Measurements from ENCODE around the gene WDR6.
"Not testable (repeated sequence)": the region's sequence is repeated elsewhere in the genome, so short reads cannot be mapped to it uniquely, and the experiment has no call there.

WDR6 gene

DNA sequence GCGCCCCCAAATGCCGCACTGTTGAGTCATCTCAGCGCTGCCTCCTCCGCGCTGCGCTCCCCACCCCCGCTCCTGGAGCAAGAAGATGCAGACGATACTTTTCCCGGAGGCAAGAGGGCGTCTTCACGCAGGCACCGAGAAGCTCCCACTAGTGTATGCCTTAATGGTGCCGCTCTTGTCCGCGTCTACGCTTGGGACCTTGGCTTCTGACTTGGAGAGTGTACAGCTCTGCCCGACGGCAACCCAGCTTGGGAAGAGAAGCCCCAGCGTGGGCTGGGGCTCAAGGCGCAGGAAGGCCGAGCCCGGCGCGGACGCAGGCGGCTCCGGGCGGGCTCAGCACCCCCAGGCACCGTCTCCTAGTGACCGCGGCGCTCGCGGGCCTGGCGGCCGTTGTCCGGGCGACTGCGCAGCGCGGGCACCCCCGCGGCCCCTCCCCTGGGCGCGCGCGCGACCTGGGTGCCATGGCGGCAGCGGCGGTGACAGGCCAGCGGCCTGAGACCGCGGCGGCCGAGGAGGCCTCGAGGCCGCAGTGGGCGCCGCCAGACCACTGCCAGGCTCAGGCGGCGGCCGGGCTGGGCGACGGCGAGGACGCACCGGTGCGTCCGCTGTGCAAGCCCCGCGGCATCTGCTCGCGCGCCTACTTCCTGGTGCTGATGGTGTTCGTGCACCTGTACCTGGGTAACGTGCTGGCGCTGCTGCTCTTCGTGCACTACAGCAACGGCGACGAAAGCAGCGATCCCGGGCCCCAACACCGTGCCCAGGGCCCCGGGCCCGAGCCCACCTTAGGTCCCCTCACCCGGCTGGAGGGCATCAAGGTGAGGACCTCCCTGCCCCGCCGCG lies 17.2 kb upstream of the WDR6 start, which contains the start of gene P4HTM:
Gene P4HTM (plus strand): TSS at position 446 of the 840 bp plus-strand sequence. CDS start 16 bp downstream, at position 462.
- DNase-seq: peak; percentile 83
- in situ Hi-C loops (cut with MboI; ENCODE audit: low pct_unique_long_range_greater_than_20kb, low sequenced_read_pairs): no loop called here

DNA sequence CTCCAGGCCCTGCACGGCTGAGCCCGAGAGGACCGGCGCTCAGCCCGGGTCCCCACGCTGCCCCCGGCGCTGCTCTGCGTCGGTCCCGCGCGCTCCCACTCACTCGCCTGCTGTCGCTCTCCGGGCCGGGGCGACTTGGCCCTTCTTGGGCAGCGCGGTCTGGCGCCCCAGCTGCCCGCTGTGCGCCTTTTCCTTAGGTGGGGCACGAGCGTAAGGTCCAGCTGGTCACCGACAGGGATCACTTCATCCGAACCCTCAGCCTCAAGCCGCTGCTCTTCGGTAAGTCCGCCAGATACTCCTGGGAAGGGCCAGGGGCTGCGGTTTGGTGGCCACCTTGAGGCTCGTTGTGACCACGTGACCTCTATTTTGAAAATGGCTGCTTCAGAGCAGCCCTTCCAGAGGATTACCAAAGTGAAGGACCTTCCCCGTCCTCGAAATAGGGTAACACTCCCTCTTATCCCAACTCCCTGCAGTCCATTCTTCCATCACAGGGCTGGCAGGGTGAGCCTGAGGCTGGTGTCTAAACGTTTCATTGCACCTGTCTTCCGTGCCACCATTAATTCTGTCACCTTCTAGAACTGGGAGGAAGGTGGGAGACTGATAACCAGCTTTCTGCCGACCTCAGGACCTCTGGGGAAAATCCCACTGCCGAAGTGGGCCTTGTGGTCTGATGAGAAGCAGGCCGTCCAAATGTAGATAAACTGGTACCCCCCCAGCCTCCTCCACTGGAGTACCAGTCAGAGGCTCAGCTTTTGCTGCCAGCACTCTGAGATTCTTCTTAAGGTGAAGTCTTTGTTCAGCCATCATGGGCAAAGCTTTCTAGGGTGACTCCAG lies 16.3 kb upstream of the WDR6 start:
- in situ Hi-C loops (cut with MboI; ENCODE audit: low pct_unique_long_range_greater_than_20kb, low sequenced_read_pairs): no loop called here
- peak; percentile 53 for DNase-seq

- DNase-seq: no peak
- in situ Hi-C loops (cut with MboI; ENCODE audit: low pct_unique_long_range_greater_than_20kb, low sequenced_read_pairs): no loop called here
These were observed 15.2 kb upstream of the WDR6 start for GRCh38 chr3:48991851-48992545.

- in situ Hi-C loops (cut with MboI; ENCODE audit: low pct_unique_long_range_greater_than_20kb, low sequenced_read_pairs): no loop called here
- DNase-seq: peak; percentile 59
These were observed 13.4 kb upstream of the WDR6 start for GRCh38 chr3:48993834-48994233.

DNA sequence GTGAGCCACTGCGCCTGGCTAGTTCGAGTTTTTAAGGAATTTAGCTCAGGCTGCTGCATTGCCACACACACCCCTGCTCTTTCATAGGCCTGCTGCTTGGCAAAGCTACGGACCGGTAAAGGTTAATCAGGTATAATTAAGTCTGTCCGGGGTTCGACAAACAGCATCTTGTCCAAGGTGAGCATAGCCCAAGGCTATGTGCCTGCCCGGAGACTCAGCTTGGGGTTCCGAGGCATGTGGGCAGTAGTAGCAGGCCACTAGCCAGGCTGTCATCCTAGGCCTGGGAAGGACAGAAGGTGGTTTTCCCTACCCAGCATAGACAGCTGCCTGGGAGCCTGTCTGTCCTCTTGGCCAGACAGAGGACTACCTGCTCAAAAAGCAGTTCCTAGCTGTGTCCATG lies 10.6 kb upstream of the WDR6 start:
- in situ Hi-C loops (cut with MboI; ENCODE audit: low pct_unique_long_range_greater_than_20kb, low sequenced_read_pairs): no loop called here
- no peak for DNase-seq

- in situ Hi-C loops (cut with MboI; ENCODE audit: low pct_unique_long_range_greater_than_20kb, low sequenced_read_pairs): no loop called here
- DNase-seq: no peak
These were observed 10.0 kb upstream of the WDR6 start for GRCh38 chr3:48997102-48997635.

DNA sequence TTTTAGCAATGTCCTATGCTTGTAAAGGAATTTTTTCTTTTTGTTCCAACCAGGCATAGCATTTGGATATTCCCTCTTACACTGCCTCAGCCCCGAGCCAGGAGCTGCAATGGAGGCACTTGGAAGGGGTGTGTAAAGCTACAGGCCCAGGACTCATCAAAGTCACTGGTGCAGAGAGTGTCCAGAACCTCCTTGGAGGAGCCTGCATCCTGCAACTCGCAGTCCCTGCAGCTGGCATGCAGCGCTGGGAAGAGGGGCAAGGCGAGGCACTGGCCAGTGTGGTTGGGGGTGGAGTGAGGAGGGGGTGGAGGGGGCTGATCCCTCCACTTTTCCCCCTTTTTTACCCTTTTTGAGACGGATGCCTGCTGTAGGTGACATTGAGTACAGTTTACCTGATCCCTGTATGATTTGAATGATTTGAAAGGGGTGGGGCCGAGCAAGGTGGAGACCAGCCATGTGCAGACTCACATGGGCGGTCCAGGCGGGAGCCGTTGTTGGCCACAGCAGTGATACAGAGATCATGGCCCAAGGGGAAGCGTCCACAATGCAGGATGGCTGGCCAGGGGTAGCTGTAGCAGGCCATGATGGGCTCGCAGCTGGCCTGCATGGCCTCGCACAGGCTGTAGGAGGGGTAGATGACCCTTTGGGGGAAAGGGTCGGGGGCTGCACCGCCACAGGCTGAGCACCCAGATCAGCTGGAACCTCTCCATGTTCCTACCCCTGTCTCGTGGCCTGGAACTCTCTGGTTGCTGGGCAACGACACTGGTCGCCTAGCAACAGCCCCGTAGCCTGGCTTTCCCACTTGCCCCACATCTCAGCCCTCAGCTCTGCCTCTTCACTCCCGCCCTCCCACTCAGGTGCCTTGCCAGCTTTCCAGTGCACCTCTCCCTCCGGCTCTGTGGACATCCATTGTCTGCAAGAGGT lies 9.2 kb upstream of the WDR6 start:
- DNase-seq: no peak
- in situ Hi-C loops (cut with MboI; ENCODE audit: low pct_unique_long_range_greater_than_20kb, low sequenced_read_pairs): no loop called here

GRCh38 chr3:48999085-48999858 lies 7.9 kb upstream of the WDR6 start:
- DNase-seq: no peak

DNA sequence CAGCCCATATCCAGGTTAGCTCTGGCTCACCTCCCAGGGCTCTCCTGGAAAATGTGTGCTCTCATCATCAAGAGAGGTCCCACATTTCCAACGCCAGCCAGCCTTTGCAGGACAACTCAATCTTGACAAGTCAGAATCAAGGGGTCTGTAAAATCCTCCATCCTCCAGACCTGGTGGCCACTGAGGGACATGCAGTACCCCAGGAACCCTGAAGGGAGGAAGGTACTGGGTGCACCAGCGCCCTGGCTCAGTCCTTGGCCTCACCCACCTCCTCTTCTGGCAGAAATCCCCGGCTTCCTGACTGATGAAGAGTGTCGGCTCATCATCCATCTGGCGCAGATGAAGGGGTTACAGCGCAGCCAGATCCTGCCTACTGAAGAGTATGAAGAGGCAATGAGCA lies 6.0 kb upstream of the WDR6 start:
- in situ Hi-C loops (cut with MboI; ENCODE audit: low pct_unique_long_range_greater_than_20kb, low sequenced_read_pairs): no loop called here
- no peak for DNase-seq

More at GRCh38 chr3:48999085-48999858, 7.9 kb upstream of the WDR6 start:
- in situ Hi-C loops (cut with MboI; ENCODE audit: low pct_unique_long_range_greater_than_20kb, low sequenced_read_pairs): no loop called here

GRCh38 chr3:49004352-49005302 lies 2.6 kb upstream of the WDR6 start:
- in situ Hi-C loops (cut with MboI; ENCODE audit: low pct_unique_long_range_greater_than_20kb, low sequenced_read_pairs): no loop called here
- DNase-seq: no peak

DNA sequence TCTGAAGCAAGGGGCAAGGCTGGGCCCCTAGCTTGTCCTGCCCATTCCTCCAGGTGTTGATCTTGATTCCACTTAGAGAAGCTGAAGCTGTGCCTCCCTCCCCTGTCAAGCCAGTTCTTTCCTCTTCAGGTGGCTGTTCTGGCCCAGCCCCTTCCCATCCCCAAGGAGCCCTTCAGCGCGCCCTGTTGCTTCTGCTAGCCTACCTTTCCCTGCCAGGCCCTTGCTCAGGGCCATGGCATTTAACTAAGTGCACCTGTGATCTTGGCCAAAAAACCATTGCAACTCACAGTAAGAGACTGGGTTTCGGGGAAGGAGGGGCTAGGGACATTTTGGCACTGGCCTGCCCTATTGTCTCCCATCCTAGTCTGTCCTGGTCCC lies 1.9 kb upstream of the WDR6 start:
- in situ Hi-C loops (cut with MboI; ENCODE audit: low pct_unique_long_range_greater_than_20kb, low sequenced_read_pairs): no loop called here
- DNase-seq: no peak

- in situ Hi-C loops (cut with MboI; ENCODE audit: low pct_unique_long_range_greater_than_20kb, low sequenced_read_pairs): no loop called here
- no peak for DNase-seq
These were observed 1.2 kb upstream of the WDR6 start for GRCh38 chr3:49005998-49006397.

DNA sequence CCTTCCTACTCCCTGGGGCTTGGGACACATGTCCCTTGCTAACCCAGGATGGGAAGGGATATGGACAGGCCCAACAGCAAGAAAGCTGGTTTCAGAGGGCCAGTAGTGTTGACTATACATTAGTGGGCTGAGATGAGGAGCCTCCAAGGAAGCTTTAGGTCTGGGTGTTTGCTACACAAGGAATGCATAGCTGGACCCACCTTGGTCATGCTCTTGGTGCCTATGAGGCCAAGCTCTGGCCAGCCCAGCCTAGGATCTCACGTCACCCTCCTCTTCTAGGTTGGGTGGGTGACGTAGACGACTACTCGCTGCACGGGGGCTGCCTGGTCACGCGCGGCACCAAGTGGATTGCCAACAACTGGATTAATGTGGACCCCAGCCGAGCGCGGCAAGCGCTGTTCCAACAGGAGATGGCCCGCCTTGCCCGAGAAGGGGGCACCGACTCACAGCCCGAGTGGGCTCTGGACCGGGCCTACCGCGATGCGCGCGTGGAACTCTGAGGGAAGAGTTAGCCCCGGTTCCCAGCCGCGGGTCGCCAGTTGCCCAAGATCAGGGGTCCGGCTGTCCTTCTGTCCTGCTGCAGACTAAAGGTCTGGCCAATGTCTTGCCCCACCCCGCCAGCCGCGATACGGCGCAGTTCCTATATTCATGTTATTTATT lies 653 bp upstream of the WDR6 start:
- peak; percentile 14 for DNase-seq

DNA sequence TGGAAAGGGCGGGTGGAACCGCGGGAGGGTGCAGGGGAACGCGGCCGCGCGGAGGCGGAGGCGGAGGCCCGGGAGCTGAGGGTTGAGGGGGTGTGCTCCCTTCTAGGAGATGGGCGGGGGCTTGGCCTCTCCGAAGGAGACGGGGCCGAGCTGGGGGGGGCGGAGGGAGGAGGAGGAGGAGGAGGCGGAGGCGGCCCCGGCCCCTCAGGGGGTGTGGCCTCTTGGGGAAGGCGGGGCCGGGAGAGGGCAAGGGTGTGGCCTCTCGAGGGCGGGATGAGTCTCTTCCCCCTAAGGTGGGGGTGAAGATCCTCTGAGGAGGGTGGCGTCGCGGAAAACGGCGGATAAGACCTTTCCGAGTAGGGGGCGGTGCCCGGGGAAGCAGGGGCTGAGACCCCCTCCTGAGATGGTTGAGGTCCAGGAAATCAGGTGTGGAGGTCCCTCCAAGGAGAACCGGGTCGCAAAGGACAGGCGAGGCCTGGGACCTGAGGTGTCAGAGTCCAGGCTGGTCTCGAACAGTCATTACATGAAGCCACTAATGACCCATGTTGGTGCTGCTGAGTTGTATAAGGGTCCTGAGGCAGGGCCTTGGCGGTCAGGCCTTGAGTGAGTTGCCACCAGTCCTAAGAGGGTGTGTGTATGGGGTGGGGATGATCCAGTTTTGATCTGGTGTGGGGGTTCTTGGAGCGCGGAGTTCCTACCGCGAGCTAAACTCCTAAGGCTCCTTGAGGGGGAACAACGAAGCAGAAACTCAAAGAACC lies 759 bp downstream of the WDR6 start:
- peak; percentile 91 for DNase-seq
- in situ Hi-C loops (cut with MboI; ENCODE audit: low pct_unique_long_range_greater_than_20kb, low sequenced_read_pairs): no loop called here

More for the DNA sequence above, 653 bp upstream of the WDR6 start:
- in situ Hi-C loops (cut with MboI; ENCODE audit: low pct_unique_long_range_greater_than_20kb, low sequenced_read_pairs): no loop called here

DNA sequence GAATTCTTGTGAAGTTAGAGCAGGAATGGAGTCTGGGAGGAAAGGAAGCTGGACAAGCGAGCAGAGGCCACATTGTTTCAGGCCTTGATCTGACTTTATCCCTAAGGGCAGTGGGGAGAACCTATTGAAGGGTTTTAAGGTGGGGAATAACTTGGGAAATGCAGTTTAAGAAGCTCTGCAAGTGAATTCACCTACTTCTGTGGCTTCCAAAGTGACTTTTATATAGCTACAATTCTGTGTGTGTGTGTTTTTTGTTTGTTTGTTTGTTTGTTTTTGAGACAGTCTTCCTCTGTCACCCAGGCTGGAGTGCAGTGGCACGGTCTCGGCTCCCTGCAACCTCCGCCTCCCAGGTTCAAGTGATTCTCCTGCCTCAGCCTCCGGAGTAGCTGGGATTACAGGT lies 1.4 kb downstream of the WDR6 start:
- DNase-seq; in situ Hi-C loops (cut with MboI; ENCODE audit: low pct_unique_long_range_greater_than_20kb, low sequenced_read_pairs): not testable (repeated sequence)

Data from KBM-7 (cell line).